H54 (cell line): ENCODE measurements around the gene STRADB.
"Not testable (repeated sequence)": the region's sequence is repeated elsewhere in the genome, so short reads cannot be mapped to it uniquely, and the experiment has no call there.

Experiments used
- DNase-seq: peaks from one replicate; pipeline ENCODE4 v3.0.0; 2011; ENCODE audit warnings: low spot score, mixed read lengths; ENCODE audit not compliant: insufficient read length
- FAIRE-seq: peaks from 3 replicates; lab custom pipeline; 2011; peaks lifted over from hg19 to GRCh38; lab: Jason Lieb, UNC
- POLR2A ChIP-seq: IDR thresholded peaks from 2 replicates; pipeline ENCODE4 v1.6.1; 2011; ENCODE audit warnings: low read depth, mild to moderate bottlenecking, low read length

STRADB gene

GRCh38 chr2:201470821-201471731, 19.5 kb downstream of the STRADB start:
- DNase-seq (no peak), FAIRE-seq (peak; percentile 72)
- no peak for TF ChIP-seq POLR2A

GRCh38 chr2:201471732-201472393, 20.3 kb downstream of the STRADB start:
- FAIRE-seq: peak; percentile 64

GRCh38 chr2:201472411-201472810, 20.9 kb downstream of the STRADB start:
- TF ChIP-seq POLR2A: no peak
- no peak for FAIRE-seq
- no peak for DNase-seq

More at GRCh38 chr2:201471732-201472393, 20.3 kb downstream of the STRADB start:
- TF ChIP-seq POLR2A: no peak
- no peak for DNase-seq

- FAIRE-seq (no peak), DNase-seq (no peak)
- no peak for TF ChIP-seq POLR2A
Measured at GRCh38 chr2:201482543-201482942, 31.0 kb downstream of the STRADB start.

GRCh38 chr2:201483342-201483741, 31.8 kb downstream of the STRADB start:
- FAIRE-seq: no peak
- DNase-seq: no peak
- no peak for TF ChIP-seq POLR2A

GRCh38 chr2:201483758-201484157, 32.2 kb downstream of the STRADB start:
- DNase-seq: not testable (repeated sequence)

GRCh38 chr2:201484805-201485204, 33.3 kb downstream of the STRADB start:
- no peak for DNase-seq
- no peak for TF ChIP-seq POLR2A
- no peak for FAIRE-seq

More at GRCh38 chr2:201483758-201484157, 32.2 kb downstream of the STRADB start:
- not testable (repeated sequence) for FAIRE-seq

GRCh38 chr2:201490291-201490690, 38.8 kb downstream of the STRADB start:
- DNase-seq: no peak
- TF ChIP-seq POLR2A: no peak
- FAIRE-seq: no peak

GRCh38 chr2:201496785-201497184, 45.2 kb downstream of the STRADB start:
- no peak for TF ChIP-seq POLR2A
- DNase-seq (no peak), FAIRE-seq (no peak)

GRCh38 chr2:201500534-201500933, 49.0 kb downstream of the STRADB start:
- TF ChIP-seq POLR2A: no peak
- no peak for FAIRE-seq
- DNase-seq: no peak

GRCh38 chr2:201502713-201503112, 51.2 kb downstream of the STRADB start:
- no peak for TF ChIP-seq POLR2A
- no peak for FAIRE-seq
- no peak for DNase-seq

- no peak for TF ChIP-seq POLR2A
- DNase-seq: no peak
- no peak for FAIRE-seq
Measured at GRCh38 chr2:201507725-201508124, 56.2 kb downstream of the STRADB start.

- no peak for FAIRE-seq
- TF ChIP-seq POLR2A: no peak
- no peak for DNase-seq
Measured at GRCh38 chr2:201513271-201513670, 61.7 kb downstream of the STRADB start.

GRCh38 chr2:201515573-201516246, 64.2 kb downstream of the STRADB start:
- no peak for FAIRE-seq
- TF ChIP-seq POLR2A: no peak
- DNase-seq: no peak
